Mammary epithelial cell (primary cell): ENCODE results near the gene LRRC7.

ENCODE experiments used
- CTCF ChIP-seq, 2 donors: IDR thresholded peaks in 1 of 2; conservative IDR thresholded peaks in 1 of 2; 2 replicates each; pipeline ENCODE4 v1.5.1; 2011 to 2012; ENCODE audit warnings: inconsistent platforms in 2 of 2, low read length in 2 of 2, mild to moderate bottlenecking in 2 of 2, control low read depth in 1 of 2, low read depth in 1 of 2; ENCODE audit not compliant: insufficient read depth in 1 of 2; ENCODE audit errors: extremely low read depth in 1 of 2
- EZH2 ChIP-seq: IDR thresholded peaks from 2 replicates; pipeline ENCODE4 v1.6.1; 2012; ENCODE audit warnings: low read length, inconsistent platforms, borderline replicate concordance

DNA sequence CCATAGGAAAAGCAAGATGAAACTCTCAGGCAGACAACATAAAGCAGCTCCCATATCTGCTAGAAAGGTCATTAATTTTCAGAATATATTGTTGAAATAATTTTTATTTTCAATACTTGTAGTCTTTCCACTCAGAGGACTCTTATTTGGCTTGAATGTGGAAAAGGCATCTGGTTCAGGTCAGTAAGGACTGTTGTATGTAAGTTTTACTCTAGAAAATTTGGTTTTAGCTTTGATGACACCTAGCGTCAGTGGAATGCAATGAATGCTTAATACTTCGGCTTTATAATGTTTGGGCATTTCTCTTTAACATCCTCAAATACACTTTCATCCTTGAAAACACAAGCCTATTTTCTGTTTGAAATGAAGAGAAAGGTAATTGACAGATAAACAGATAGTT lies 574.4 kb downstream of the LRRC7 start:
- peak; percentile 28 to 40 for TF ChIP-seq CTCF (conservative IDR thresholded peaks at IDR 0.05 in 1 of 2, IDR thresholded peaks at IDR 0.05 in 1 of 2; ENCODE audit: extremely low read depth in 1 of 2, insufficient read depth in 1 of 2, low read depth in 1 of 2, low read length in 2 of 2)
- TF ChIP-seq EZH2 = no peak
